Kidney (tissue), 14 donors: ENCODE results near the gene AP2A2. TPM values are rescaled to one million over a fixed set of nuclear protein-coding genes. Genes with fewer than 3 reads are reported as not detected.

Experiments used
- DNase-seq, 5 donors: peaks; one replicate each; pipeline ENCODE4 v3.0.0-alpha.2; 2013 to 2020
- FAIRE-seq: peaks from 2 replicates; lab custom pipeline; 2012; peaks lifted over from hg19 to GRCh38; lab: Jason Lieb, UNC
- H3K27ac ChIP-seq, 2 donors: one replicate each; pipeline ENCODE4 v1.7.0; 2013; ENCODE audit warnings: low read depth in 2 of 2, low read length in 2 of 2, inconsistent platforms in 1 of 2
- H3K27me3 ChIP-seq: one replicate; pipeline ENCODE4 v1.7.1; 2013; ENCODE audit warnings: low read length, inconsistent platforms; ENCODE audit not compliant: control insufficient read depth, insufficient read depth
- H3K36me3 ChIP-seq, 3 donors: one replicate each; pipeline versions ENCODE4 v1.7.0 to v1.7.1; 2013; ENCODE audit warnings: low read length in 3 of 3, control low read depth in 1 of 3, inconsistent platforms in 1 of 3; ENCODE audit not compliant: insufficient read depth in 3 of 3, control insufficient read depth in 2 of 3
- H3K4me1 ChIP-seq, 3 donors: one replicate each; pipeline versions ENCODE4 v1.7.0 to v1.7.1; 2013; ENCODE audit warnings: low read length in 3 of 3, inconsistent platforms in 1 of 3, low read depth in 1 of 3; ENCODE audit not compliant: control insufficient read depth in 2 of 3, insufficient read depth in 2 of 3
- H3K4me3 ChIP-seq, 3 donors: one replicate each; pipeline versions ENCODE4 v1.7.0 to v1.8.1; 2013; ENCODE audit warnings: low read length in 3 of 3, control low read depth in 1 of 3, inconsistent platforms in 1 of 3
- H3K9ac ChIP-seq, 3 donors: one replicate each; pipeline versions ENCODE4 v1.7.0 to v1.7.1; 2013; ENCODE audit warnings: low read length in 3 of 3, control low read depth in 1 of 3, inconsistent platforms in 1 of 3
- H3K9me3 ChIP-seq, 3 donors: one replicate each; pipeline versions ENCODE4 v1.7.0 to v1.7.1; 2013; ENCODE audit warnings: low read length in 3 of 3, control low read depth in 1 of 3, inconsistent platforms in 1 of 3; ENCODE audit not compliant: control insufficient read depth in 2 of 3, insufficient read depth in 1 of 3
- CTCF ChIP-seq: IDR thresholded peaks from 3 replicates; pipeline ENCODE4 v1.5.1; 2012; ENCODE audit warnings: mild to moderate bottlenecking, moderate library complexity, borderline replicate concordance; ENCODE audit not compliant: insufficient read depth; ENCODE audit errors: extremely low read depth
- intact Hi-C: fragments of 100-400 bp; cut with DNase I; formaldehyde crosslinking; loops from one replicate; pipeline ENCODE4 v1.11.1; 2022
- polyA plus RNA-seq: library from polyadenylated mRNA; stranded (reverse); fragments of 350-450 nt; fragmentation: Illumina TruSeq; extraction: RNeasy Lipid Tissue Mini Kit (QIAGEN cat#74804); gene quantifications from one replicate; pipeline ENCODE4 v1.2.3, GENCODE V29; 2014; ENCODE audit warnings: low read depth, low replicate concordance; ENCODE audit not compliant: insufficient read depth
- total RNA-seq: library from RNA; stranded (reverse); fragmentation: NEBNext Ultra II Directional; extraction: Animal tissue kit (Norgen Biotek cat#: 25700); gene quantifications from one replicate; pipeline ENCODE4 v1.2.1, GENCODE V29; 2021
- donor health status: control.
- donor health status: control.
- donor health status: control.
- donor health status: control.
- donor health status: control.
- donor health status: DM: yes; HTN: yes; CAD: no.
- donor health status: Normal renal cell carcinoma (clear cell type).

The AP2A2 gene
- total and polyA plus RNA-seq, 2 donors from 2014 or later = 76.5 to 144 TPM

- TF ChIP-seq CTCF = no peak
- H3K27me3 ChIP-seq = no peaks in the 10 kb centered on the region
- DNase-seq (peak in 1 of 5 donors; percentile 69), FAIRE-seq (no peak)
- peaks cover 0 to 5% (median 2%) of the 10 kb centered on the region in 3 donors for H3K4me1 ChIP-seq
- no peak overlapping the region for H3K9ac ChIP-seq
- no peak overlapping the region for H3K4me3 ChIP-seq
- intact Hi-C loops = no loop called here
- H3K27ac ChIP-seq = no peak overlapping the region
- H3K9me3 ChIP-seq = no peaks in the 10 kb centered on the region
- H3K36me3 ChIP-seq = peaks cover 0 to 25% (median 17%) of the 10 kb centered on the region in 3 donors
Observed at GRCh38 chr11:967995-968751, 42.5 kb downstream of the AP2A2 start.

GRCh38 chr11:968822-969221, 43.2 kb downstream of the AP2A2 start:
- DNase-seq = peak in 1 of 5 donors; percentile 57

GRCh38 chr11:969651-970205, 44.1 kb downstream of the AP2A2 start:
- no peak for FAIRE-seq
- H3K4me3 ChIP-seq = no peak overlapping the region
- H3K36me3 ChIP-seq = peaks cover 0 to 31% (median 19%) of the 10 kb centered on the region in 3 donors
- intact Hi-C loops = no loop called here
- H3K9ac ChIP-seq = no peak overlapping the region
- TF ChIP-seq CTCF = no peak
- no peaks in the 10 kb centered on the region for H3K27me3 ChIP-seq
- H3K9me3 ChIP-seq = no peaks in the 10 kb centered on the region
- peak in 1 of 5 donors; percentile 25 for DNase-seq
- no peak overlapping the region for H3K27ac ChIP-seq
- H3K4me1 ChIP-seq = peaks cover 0 to 5% (median 2%) of the 10 kb centered on the region in 3 donors

More at GRCh38 chr11:968822-969221, 43.2 kb downstream of the AP2A2 start:
- Histone ChIP-seq H3K4me3 (no peak overlapping the region), H3K9ac (no peak overlapping the region), H3K9me3 (no peaks in the 10 kb centered on the region), H3K36me3 (peaks cover 0 to 29% (median 21%) of the 10 kb centered on the region in 3 donors), H3K4me1 (peaks cover 0 to 5% (median 2%) of the 10 kb centered on the region in 3 donors), H3K27ac (no peak overlapping the region), H3K27me3 (no peaks in the 10 kb centered on the region)
- intact Hi-C loops = no loop called here
- TF ChIP-seq CTCF = no peak
- no peak for FAIRE-seq
